Right ventricle myocardium inferior (tissue), 1 donor: ENCODE measurements around the gene CDKL4. TPM values are rescaled to one million over a fixed set of nuclear protein-coding genes. Genes with fewer than 3 reads are reported as not detected.
"Not testable (repeated sequence)": the region's sequence is repeated elsewhere in the genome, so short reads cannot be mapped to it uniquely, and the experiment has no call there.

Source experiments
- ATAC-seq: fragments of 200-7000 bp; cut with Tn5 transposase; one replicate; pipeline ENCODE4 v1.9.1; 2020; ENCODE audit warnings: mild to moderate bottlenecking, moderate library complexity
- DNase-seq: peaks from one replicate; pipeline ENCODE4 v3.0.0; 2021; ENCODE audit errors: missing footprints
- intact Hi-C: fragments of 100-400 bp; cut with DNase I; formaldehyde crosslinking; loops from one replicate; pipeline ENCODE4 v1.11.0; 2022
- total RNA-seq: library from RNA; stranded (reverse); fragmentation: NEBNext Ultra II Directional; extraction: Animal tissue kit (Norgen Biotek cat#: 25700); gene quantifications from one replicate; pipeline ENCODE4 v1.2.1, GENCODE V29; 2021
- donor health status: DM: no; HTN: yes; CAD: no; lungs with severe emphysema.

CDKL4 gene
- total RNA-seq, 1 donor from 2014 or later: 0.22 TPM

GRCh38 chr2:39240758-39241157 lies 3.0 kb downstream of the CDKL4 start:
- ATAC-seq (no peak), DNase-seq (no peak)
- intact Hi-C loops: no loop called here

GRCh38 chr2:39234754-39235153 lies 9.0 kb downstream of the CDKL4 start:
- DNase-seq (no peak), ATAC-seq (no peak)
- intact Hi-C loops: no loop called here

- no peak for ATAC-seq
- DNase-seq: no peak
- intact Hi-C loops: no loop called here
Observed at GRCh38 chr2:39232141-39232540, 11.6 kb downstream of the CDKL4 start.

- intact Hi-C loops: loop anchor here (1.0 kb wide), 3 partner anchors 107 to 281 kb away; partner anchors contain the start of gene SOS1
- ATAC-seq (no peak), DNase-seq (no peak)
Observed at GRCh38 chr2:39228413-39229209, 15.2 kb downstream of the CDKL4 start.

GRCh38 chr2:39227628-39228412 lies 15.9 kb downstream of the CDKL4 start:
- peak; percentile 86 for ATAC-seq
- peak; percentile 92 for DNase-seq
- intact Hi-C loops: loop anchor here (1.0 kb wide), 3 partner anchors 107 to 281 kb away; partner anchors contain the start of gene SOS1

GRCh38 chr2:39225567-39225966 lies 18.2 kb downstream of the CDKL4 start:
- intact Hi-C loops: no loop called here
- no peak for ATAC-seq
- no peak for DNase-seq

- no peak for ATAC-seq
- intact Hi-C loops: no loop called here
Observed at GRCh38 chr2:39223909-39224308, 19.9 kb downstream of the CDKL4 start.

GRCh38 chr2:39221459-39221858 lies 22.3 kb downstream of the CDKL4 start:
- intact Hi-C loops: no loop called here
- no peak for DNase-seq
- no peak for ATAC-seq

More at GRCh38 chr2:39223909-39224308, 19.9 kb downstream of the CDKL4 start:
- DNase-seq: no peak

- no peak for DNase-seq
- intact Hi-C loops: no loop called here
- no peak for ATAC-seq
Observed at GRCh38 chr2:39220136-39220535, 23.6 kb downstream of the CDKL4 start.

- DNase-seq: no peak
- ATAC-seq: no peak
- intact Hi-C loops: no loop called here
Observed at GRCh38 chr2:39218391-39218790, 25.4 kb downstream of the CDKL4 start.

GRCh38 chr2:39217192-39217550 lies 26.6 kb downstream of the CDKL4 start:
- intact Hi-C loops: no loop called here
- ATAC-seq: no peak

GRCh38 chr2:39216346-39217191 lies 27.2 kb downstream of the CDKL4 start:
- no peak for DNase-seq
- ATAC-seq: no peak
- intact Hi-C loops: no loop called here

More at GRCh38 chr2:39217192-39217550, 26.6 kb downstream of the CDKL4 start:
- no peak for DNase-seq

- ATAC-seq: no peak
- DNase-seq: no peak
- intact Hi-C loops: no loop called here
Observed at GRCh38 chr2:39215545-39215944, 28.2 kb downstream of the CDKL4 start.

- ATAC-seq (no peak), DNase-seq (no peak)
- intact Hi-C loops: no loop called here
Observed at GRCh38 chr2:39213015-39213414, 30.8 kb downstream of the CDKL4 start.

- ATAC-seq (no peak), DNase-seq (no peak)
- intact Hi-C loops: no loop called here
Observed at GRCh38 chr2:39210846-39211245, 32.9 kb downstream of the CDKL4 start.

GRCh38 chr2:39203382-39203781 lies 40.4 kb downstream of the CDKL4 start:
- DNase-seq (no peak), ATAC-seq (no peak)
- intact Hi-C loops: no loop called here

GRCh38 chr2:39202639-39203369 lies 41.0 kb downstream of the CDKL4 start:
- DNase-seq (no peak), ATAC-seq (no peak)
- intact Hi-C loops: no loop called here

- DNase-seq, ATAC-seq, intact Hi-C loops: not testable (repeated sequence)
Observed at GRCh38 chr2:39197003-39197402, 46.8 kb downstream of the CDKL4 start.
